H9 (cell line): ENCODE measurements around the gene SLC2A1. TPM values are rescaled to one million over a fixed set of nuclear protein-coding genes. Genes with fewer than 3 reads are reported as not detected.

ENCODE experiments used
- DNase-seq: peaks from one replicate; pipeline ENCODE4 v3.0.0-alpha.2; 2017
- H2AFZ ChIP-seq: one replicate; pipeline ENCODE4 v1.6.1; 2013; ENCODE audit warnings: mild to moderate bottlenecking, low read length, control low read depth, moderate library complexity
- H2AK5ac ChIP-seq: 2 replicates; pipeline ENCODE4 v1.6.1; 2013; ENCODE audit warnings: low read length, control low read depth, mixed read lengths; ENCODE audit not compliant: insufficient read length
- H2BK120ac ChIP-seq: one replicate; pipeline ENCODE4 v1.6.1; 2013; ENCODE audit warnings: low read depth, mild to moderate bottlenecking, low read length, control low read depth, inconsistent platforms; ENCODE audit not compliant: poor library complexity, severe bottlenecking
- H2BK12ac ChIP-seq: 2 replicates; pipeline ENCODE4 v1.6.1; 2013; ENCODE audit warnings: low read length, control low read depth, mixed read lengths, low read depth; ENCODE audit not compliant: insufficient read length
- H2BK15ac ChIP-seq: 2 replicates; pipeline ENCODE4 v1.6.1; 2013; ENCODE audit warnings: low read depth, low read length, control low read depth
- H2BK20ac ChIP-seq: one replicate; pipeline ENCODE4 v1.6.1; 2013; ENCODE audit warnings: low read depth, mild to moderate bottlenecking, low read length, control low read depth, inconsistent platforms; ENCODE audit not compliant: poor library complexity, severe bottlenecking
- H2BK5ac ChIP-seq: 2 replicates; pipeline ENCODE4 v1.6.1; 2013; ENCODE audit warnings: low read length, control low read depth, mixed read lengths; ENCODE audit not compliant: insufficient read length
- H3K14ac ChIP-seq: 2 replicates; pipeline ENCODE4 v1.6.1; 2013; ENCODE audit warnings: low read length, control low read depth; ENCODE audit not compliant: insufficient read depth
- H3K18ac ChIP-seq: 2 replicates; pipeline ENCODE4 v1.6.1; 2013; ENCODE audit warnings: low read depth, mild to moderate bottlenecking, mixed read lengths, low read length, control low read depth; ENCODE audit not compliant: insufficient read length
- H3K23ac ChIP-seq: 2 replicates; pipeline ENCODE4 v1.6.1; 2013; ENCODE audit warnings: low read length, control low read depth, mixed read lengths, low read depth; ENCODE audit not compliant: insufficient read length
- H3K23me2 ChIP-seq: 2 replicates; pipeline ENCODE4 v1.6.1; 2013; ENCODE audit warnings: low read depth, mild to moderate bottlenecking, mixed read lengths, low read length, control low read depth; ENCODE audit not compliant: insufficient read length, poor library complexity, severe bottlenecking
- H3K27ac ChIP-seq: 2 replicates; pipeline ENCODE4 v1.5.1; 2013; ENCODE audit warnings: low read length, control low read depth, mixed read lengths, low read depth; ENCODE audit not compliant: insufficient read length
- H3K27me3 ChIP-seq: 2 replicates; pipeline ENCODE4 v1.6.1; 2013; ENCODE audit warnings: low read length, control low read depth, inconsistent platforms; ENCODE audit not compliant: insufficient read depth
- H3K4ac ChIP-seq: 2 replicates; pipeline ENCODE4 v1.6.1; 2013; ENCODE audit warnings: low read depth, mild to moderate bottlenecking, control low read depth, inconsistent platforms, low read length, moderate library complexity
- H3K4me1 ChIP-seq: 2 replicates; pipeline ENCODE4 v1.6.1; 2013; ENCODE audit warnings: low read length, control low read depth, inconsistent platforms; ENCODE audit not compliant: insufficient read depth
- H3K4me2 ChIP-seq: 2 replicates; pipeline ENCODE4 v1.6.1; 2013; ENCODE audit warnings: low read length, control low read depth, mixed read lengths; ENCODE audit not compliant: insufficient read length, insufficient read depth
- H3K56ac ChIP-seq: 2 replicates; pipeline ENCODE4 v1.6.1; 2013; ENCODE audit warnings: low read depth, mild to moderate bottlenecking, mixed read lengths, low read length, control low read depth; ENCODE audit not compliant: insufficient read length
- H3K79me1 ChIP-seq: 2 replicates; pipeline ENCODE4 v1.6.1; 2013; ENCODE audit warnings: low read depth, mild to moderate bottlenecking, moderate library complexity, low read length, control low read depth, inconsistent platforms; ENCODE audit not compliant: insufficient read depth, poor library complexity, severe bottlenecking
- H3K79me2 ChIP-seq: 2 replicates; pipeline ENCODE4 v1.6.1; 2013; ENCODE audit warnings: low read length, control low read depth, inconsistent platforms; ENCODE audit not compliant: insufficient read depth
- H3K9ac ChIP-seq: 2 replicates; pipeline ENCODE4 v1.6.1; 2013; ENCODE audit warnings: low read length, control low read depth, mixed read lengths; ENCODE audit not compliant: insufficient read length; ENCODE audit errors: extremely low read depth
- H3K9me3 ChIP-seq: one replicate; pipeline ENCODE4 v1.6.1; 2013; ENCODE audit warnings: low read depth, low read length, inconsistent platforms; ENCODE audit not compliant: control insufficient read depth
- H3T11ph ChIP-seq: one replicate; pipeline ENCODE4 v1.6.1; 2013; ENCODE audit warnings: mild to moderate bottlenecking, low read length, control low read depth, inconsistent platforms
- H4K20me1 ChIP-seq: one replicate; pipeline ENCODE4 v1.6.1; 2013; ENCODE audit not compliant: control insufficient read depth, insufficient read length, insufficient read depth
- H4K5ac ChIP-seq: 2 replicates; pipeline ENCODE4 v1.6.1; 2013; ENCODE audit warnings: low read depth, mild to moderate bottlenecking, mixed read lengths, low read length, control low read depth; ENCODE audit not compliant: insufficient read length
- H4K8ac ChIP-seq: replicated peaks from 2 replicates; pipeline ENCODE4 v1.6.1; 2013; ENCODE audit warnings: low read length, control low read depth, mixed read lengths, low read depth; ENCODE audit not compliant: insufficient read length
- H4K91ac ChIP-seq: 2 replicates; pipeline ENCODE4 v1.6.1; 2013; ENCODE audit warnings: low read depth, mild to moderate bottlenecking, moderate library complexity, mixed read lengths, low read length, control low read depth; ENCODE audit not compliant: insufficient read length
- H3K27ac Mint-ChIP-seq, 3 experiments: 2 replicates in 2 of 3; 3 replicates in 1 of 3; pipeline ENCODE4 v1.8.0; 2020 to 2021; ENCODE audit warnings: mixed read lengths in 3 of 3, mild to moderate bottlenecking in 1 of 3, moderate library complexity in 1 of 3
- H3K27me3 Mint-ChIP-seq: 2 replicates; pipeline ENCODE4 v1.8.0; 2021; ENCODE audit warnings: low read depth, mild to moderate bottlenecking, moderate library complexity, mixed read lengths
- H3K36me3 Mint-ChIP-seq, 3 experiments: 2 replicates in 2 of 3; 3 replicates in 1 of 3; pipeline ENCODE4 v1.8.0; 2020 to 2021; ENCODE audit warnings: low read depth in 3 of 3, mixed read lengths in 3 of 3; ENCODE audit not compliant: insufficient read depth in 1 of 3
- H3K4me1 Mint-ChIP-seq, 2 experiments: 2 replicates each; pipeline ENCODE4 v1.8.0; 2020; ENCODE audit warnings: mixed read lengths in 2 of 2
- H3K4me3 Mint-ChIP-seq, 2 experiments: 2 replicates in 1 of 2; 3 replicates in 1 of 2; pipeline ENCODE4 v1.8.0; 2020 to 2021; ENCODE audit warnings: mild to moderate bottlenecking in 2 of 2, mixed read lengths in 2 of 2, moderate library complexity in 1 of 2
- H3K9me3 Mint-ChIP-seq, 2 experiments: 2 replicates in 1 of 2; 3 replicates in 1 of 2; pipeline ENCODE4 v1.8.0; 2020; ENCODE audit warnings: mild to moderate bottlenecking in 2 of 2, mixed read lengths in 2 of 2, moderate library complexity in 1 of 2
- WGBS: extraction: QIAGEN DNeasy Blood & Tissue Kit; methylation state at CpG from one replicate; pipeline ENCODE4 v1.1.7; 2013; ENCODE audit warnings: missing lambda C conversion rate, low lambda C conversion rate, mixed read lengths; ENCODE audit not compliant: insufficient read length; ENCODE audit errors: extremely low coverage; 5-methylcytosine and 5-hydroxymethylcytosine counted together
- total RNA-seq: library from RNA; stranded (reverse); gene quantifications from 2 replicates; pipeline ENCODE4 v1.2.1, GENCODE V29; 2021
- TF ChIP-seq, protein P1 (sequence below): fragments of 200-600 bp; sonication (generic); conservative IDR thresholded peaks from 3 replicates; pipeline ENCODE4 v1.8.0; 2021; ENCODE audit warnings: antibody characterized with exemption, mild to moderate bottlenecking

The SLC2A1 gene
- total RNA-seq, 1 experiment from 2014 or later: 186 TPM

DNA sequence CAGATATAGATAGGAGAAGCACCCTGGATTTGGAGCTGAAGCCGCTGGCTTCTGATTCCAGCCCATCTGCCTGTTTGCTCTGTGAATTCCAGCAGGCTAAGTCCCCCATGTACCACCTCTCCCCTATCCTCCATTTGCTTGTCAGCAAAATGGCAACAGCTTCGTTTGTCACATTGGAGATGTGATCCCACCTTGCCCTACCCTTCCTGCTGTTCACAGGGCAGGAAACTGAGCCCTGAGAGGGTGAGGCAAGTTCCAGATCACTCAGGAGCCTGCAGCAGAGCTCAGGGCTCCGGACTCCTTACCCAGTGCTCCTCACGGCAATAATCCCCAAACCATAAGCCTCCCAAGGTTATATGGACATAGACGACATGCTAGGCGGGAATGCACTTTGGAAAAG, 14.9 kb downstream of the SLC2A1 start:
- H3K23ac ChIP-seq: no peak overlapping the region
- H3K4me1 Mint-ChIP-seq: peaks cover 60 to 78% of the 10 kb centered on the region in 2 experiments
- H3K4me3 Mint-ChIP-seq: no peak overlapping the region
- peaks cover 6% of the 10 kb centered on the region for H3K79me1 ChIP-seq
- H3K4me1 ChIP-seq: peaks cover 5% of the 10 kb centered on the region; the same call in 1 of the 2 replicates
- no peak overlapping the region for H3K18ac ChIP-seq
- H2BK5ac ChIP-seq: no peak overlapping the region
- no peaks in the 10 kb centered on the region for H3K27me3 ChIP-seq
- H4K20me1 ChIP-seq: peaks cover 1% of the 10 kb centered on the region
- H3K9me3 Mint-ChIP-seq: no peaks in the 10 kb centered on the region; a peak in 2 of 5 replicates
- no peak overlapping the region for H2AFZ ChIP-seq
- H4K8ac ChIP-seq: no peak overlapping the region
- WGBS: no CpG with 5 or more reads among the region's 6 CpGs
- no peak overlapping the region for H2AK5ac ChIP-seq
- TF ChIP-seq, protein P1, sequence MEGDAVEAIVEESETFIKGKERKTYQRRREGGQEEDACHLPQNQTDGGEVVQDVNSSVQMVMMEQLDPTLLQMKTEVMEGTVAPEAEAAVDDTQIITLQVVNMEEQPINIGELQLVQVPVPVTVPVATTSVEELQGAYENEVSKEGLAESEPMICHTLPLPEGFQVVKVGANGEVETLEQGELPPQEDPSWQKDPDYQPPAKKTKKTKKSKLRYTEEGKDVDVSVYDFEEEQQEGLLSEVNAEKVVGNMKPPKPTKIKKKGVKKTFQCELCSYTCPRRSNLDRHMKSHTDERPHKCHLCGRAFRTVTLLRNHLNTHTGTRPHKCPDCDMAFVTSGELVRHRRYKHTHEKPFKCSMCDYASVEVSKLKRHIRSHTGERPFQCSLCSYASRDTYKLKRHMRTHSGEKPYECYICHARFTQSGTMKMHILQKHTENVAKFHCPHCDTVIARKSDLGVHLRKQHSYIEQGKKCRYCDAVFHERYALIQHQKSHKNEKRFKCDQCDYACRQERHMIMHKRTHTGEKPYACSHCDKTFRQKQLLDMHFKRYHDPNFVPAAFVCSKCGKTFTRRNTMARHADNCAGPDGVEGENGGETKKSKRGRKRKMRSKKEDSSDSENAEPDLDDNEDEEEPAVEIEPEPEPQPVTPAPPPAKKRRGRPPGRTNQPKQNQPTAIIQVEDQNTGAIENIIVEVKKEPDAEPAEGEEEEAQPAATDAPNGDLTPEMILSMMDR: no peak
- peaks cover 56% of the 10 kb centered on the region; the same call in 1 of the 2 replicates for H3K79me2 ChIP-seq
- no peaks in the 10 kb centered on the region for H3K23me2 ChIP-seq
- H3K9me3 ChIP-seq: no peaks in the 10 kb centered on the region
- H3K27ac ChIP-seq: no peak overlapping the region
- H3K9ac ChIP-seq: no peak overlapping the region
- no peaks in the 10 kb centered on the region for H3K27me3 Mint-ChIP-seq
- no peak overlapping the region for H3K14ac ChIP-seq
- no peak for DNase-seq
- H4K5ac ChIP-seq: no peak overlapping the region
- no peak overlapping the region for H3K4ac ChIP-seq
- no peak overlapping the region for H3K4me2 ChIP-seq
- no peak overlapping the region for H2BK15ac ChIP-seq
- H2BK120ac ChIP-seq: no peak overlapping the region
- H2BK20ac ChIP-seq: no peak overlapping the region
- H3T11ph ChIP-seq: no peak overlapping the region
- no peak overlapping the region for H2BK12ac ChIP-seq
- H3K27ac Mint-ChIP-seq: peak overlapping the region in 2 of 3 experiments; percentile 44 to 83; a peak in 3 of 7 replicates
- no peak overlapping the region for H3K56ac ChIP-seq
- peaks cover 66 to 89% (median 74%) of the 10 kb centered on the region in 3 experiments; a peak in 6 of 7 replicates for H3K36me3 Mint-ChIP-seq
- no peak overlapping the region for H4K91ac ChIP-seq
